Right lobe of liver (tissue), 6 donors: ENCODE data around the gene DPP6. TPM values are rescaled to one million over a fixed set of nuclear protein-coding genes. Genes with fewer than 3 reads are reported as not detected.

ENCODE experiments used
- ATAC-seq, 4 donors: fragments of 200-7000 bp; cut with Tn5 transposase; one replicate each; pipeline ENCODE4 v1.9.1; 2020; ENCODE audit warnings: mild to moderate bottlenecking in 4 of 4, moderate library complexity in 4 of 4
- DNase-seq, 3 donors: peaks; one replicate each; pipeline ENCODE4 v3.0.0-alpha.2; 2020
- H3K27ac ChIP-seq, 3 donors: fragments of 200-600 bp; one replicate each; pipeline ENCODE4 v1.8.0; 2022
- H3K27me3 ChIP-seq, 2 donors: fragments of 200-600 bp; one replicate each; pipeline ENCODE4 v1.8.0; 2022
- H3K36me3 ChIP-seq, 4 donors: fragments of 200-600 bp; sonication (generic) in 1 of 4; one replicate each; pipeline versions ENCODE4 v1.5.1 to v1.8.0; 2017 to 2022; ENCODE audit warnings: control low read depth in 1 of 4
- H3K4me1 ChIP-seq, 4 donors: fragments of 200-600 bp; sonication (generic) in 1 of 4; one replicate each; pipeline versions ENCODE4 v1.5.1 to v1.8.0; 2017 to 2022; ENCODE audit warnings: control low read depth in 1 of 4
- H3K4me3 ChIP-seq, 3 donors: fragments of 200-600 bp; one replicate each; pipeline ENCODE4 v1.8.0; 2022
- H3K9me3 ChIP-seq, 4 donors: fragments of 200-600 bp; sonication (generic) in 1 of 4; one replicate each; pipeline versions ENCODE4 v1.5.1 to v1.8.0; 2017 to 2022; ENCODE audit warnings: control low read depth in 1 of 4
- POLR2A ChIP-seq: fragments of 450-650 bp; IDR thresholded peaks from one replicate; pipeline ENCODE4 v1.6.1; 2017; ENCODE audit warnings: antibody characterized with exemption, mild to moderate bottlenecking
- WGBS: methylation state at CpG from one replicate; pipeline ENCODE4 v1.1.6; 2018; ENCODE audit warnings: low coverage, low lambda C conversion rate; ENCODE audit not compliant: insufficient coverage; ENCODE audit errors: missing lambda C conversion rate; 5-methylcytosine and 5-hydroxymethylcytosine counted together
- intact Hi-C, 2 donors: fragments of 100-400 bp; cut with DNase I; formaldehyde crosslinking; loops; one replicate each; pipeline versions ENCODE4 v1.11.2 to v1.14.1; 2022
- total RNA-seq, 6 experiments: library from RNA; depleted of rRNA in 2 of 6; stranded (reverse); fragments of >200 nt in 2 of 6; fragmentation: NEBNext Ultra II Directional in 3 of 6; extraction: Animal tissue kit (Norgen Biotek cat#: 25700) in 3 of 6; gene quantifications; one replicate each; pipeline versions ENCODE4 v1.1.0 to v1.2.4, GENCODE V29; 2016 to 2023
- TF ChIP-seq, protein P1 (sequence below), 4 donors: fragments of 200-600 bp in 3 of 4; fragments of 450-650 bp in 1 of 4; IDR thresholded peaks; one replicate each; pipeline versions ENCODE4 v1.5.1 to v1.8.0; 2016 to 2022; ENCODE audit warnings: antibody characterized with exemption in 4 of 4, mild to moderate bottlenecking in 2 of 4
- donor health status: DM: no; HTN: yes; CAD: no.
- donor health status: DM: no; HTN: no; CAD: no.
- donor health status: DM: no; HTN: no; CAD: no.
- donor health status: DM: no; HTN: yes; CAD: no.
- donor health status: DM: no; HTN: yes; CAD: no.

Gene DPP6
- total RNA-seq, 6 experiments from 2014 or later, result not detected

GRCh38 chr7:154853727-154854095 lies 801.5 kb downstream of the DPP6 start:
- no peak for TF ChIP-seq POLR2A
- TF ChIP-seq, protein P1, sequence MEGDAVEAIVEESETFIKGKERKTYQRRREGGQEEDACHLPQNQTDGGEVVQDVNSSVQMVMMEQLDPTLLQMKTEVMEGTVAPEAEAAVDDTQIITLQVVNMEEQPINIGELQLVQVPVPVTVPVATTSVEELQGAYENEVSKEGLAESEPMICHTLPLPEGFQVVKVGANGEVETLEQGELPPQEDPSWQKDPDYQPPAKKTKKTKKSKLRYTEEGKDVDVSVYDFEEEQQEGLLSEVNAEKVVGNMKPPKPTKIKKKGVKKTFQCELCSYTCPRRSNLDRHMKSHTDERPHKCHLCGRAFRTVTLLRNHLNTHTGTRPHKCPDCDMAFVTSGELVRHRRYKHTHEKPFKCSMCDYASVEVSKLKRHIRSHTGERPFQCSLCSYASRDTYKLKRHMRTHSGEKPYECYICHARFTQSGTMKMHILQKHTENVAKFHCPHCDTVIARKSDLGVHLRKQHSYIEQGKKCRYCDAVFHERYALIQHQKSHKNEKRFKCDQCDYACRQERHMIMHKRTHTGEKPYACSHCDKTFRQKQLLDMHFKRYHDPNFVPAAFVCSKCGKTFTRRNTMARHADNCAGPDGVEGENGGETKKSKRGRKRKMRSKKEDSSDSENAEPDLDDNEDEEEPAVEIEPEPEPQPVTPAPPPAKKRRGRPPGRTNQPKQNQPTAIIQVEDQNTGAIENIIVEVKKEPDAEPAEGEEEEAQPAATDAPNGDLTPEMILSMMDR (IDR thresholded peaks at IDR 0.05), result no peak
- WGBS, result 68% methylated on average over 2 of the region's 4 CpGs
- Histone ChIP-seq H3K36me3 (no peaks in the 10 kb centered on the region), H3K4me1 (no peaks in the 10 kb centered on the region), H3K4me3 (no peak overlapping the region), H3K27ac (no peak overlapping the region), H3K9me3 (no peaks in the 10 kb centered on the region), H3K27me3 (no peaks in the 10 kb centered on the region)
- ATAC-seq (peak in 3 of 4 donors; percentile 21 to 69 (median 62)), DNase-seq (peak in 1 of 3 donors; percentile 6)
- intact Hi-C loops, result no loop called here

GRCh38 chr7:154854836-154855235 lies 802.6 kb downstream of the DPP6 start:
- H3K36me3 ChIP-seq, result no peaks in the 10 kb centered on the region
- WGBS, result 75% methylated on average over 12 of the region's 14 CpGs
- no peaks in the 10 kb centered on the region for H3K4me1 ChIP-seq
- intact Hi-C loops, result no loop called here
- no peak for ATAC-seq
- H3K9me3 ChIP-seq, result no peaks in the 10 kb centered on the region
- H3K4me3 ChIP-seq, result no peak overlapping the region
- peak in 1 of 3 donors; percentile 14 for DNase-seq
- H3K27ac ChIP-seq, result no peak overlapping the region
- TF ChIP-seq, protein P1 (IDR thresholded peaks at IDR 0.05), result no peak
- TF ChIP-seq POLR2A, result no peak
- H3K27me3 ChIP-seq, result no peaks in the 10 kb centered on the region

DNA sequence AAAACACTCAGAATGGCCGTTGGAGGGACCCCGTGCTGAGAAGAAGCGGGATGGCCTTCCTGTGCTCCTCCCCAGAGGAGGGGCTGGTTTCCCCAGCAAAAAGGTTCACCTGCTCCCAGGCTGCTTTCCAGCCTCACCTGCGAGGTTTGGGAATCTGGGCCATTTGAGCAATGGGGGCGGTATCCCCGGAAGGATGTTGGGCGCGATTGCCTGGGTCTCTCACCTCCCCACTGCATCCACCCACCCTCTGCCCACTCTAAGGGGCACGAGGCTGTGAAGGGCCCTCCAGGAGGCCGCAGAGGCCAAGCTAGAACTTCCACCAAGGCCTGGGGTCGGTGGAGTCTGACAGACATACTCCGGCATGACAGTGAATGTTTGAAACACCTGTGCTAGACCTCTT lies 803.2 kb downstream of the DPP6 start:
- no peaks in the 10 kb centered on the region for H3K36me3 ChIP-seq
- DNase-seq, result peak in 1 of 3 donors; percentile 23
- 68% methylated on average over 7 of the region's 12 CpGs for WGBS
- no peak overlapping the region for H3K27ac ChIP-seq
- ATAC-seq, result no peak
- intact Hi-C loops, result no loop called here
- H3K9me3 ChIP-seq, result no peaks in the 10 kb centered on the region
- no peaks in the 10 kb centered on the region for H3K27me3 ChIP-seq
- TF ChIP-seq, protein P1 (IDR thresholded peaks at IDR 0.05), result no peak
- TF ChIP-seq POLR2A, result no peak
- H3K4me1 ChIP-seq, result no peaks in the 10 kb centered on the region
- H3K4me3 ChIP-seq, result no peak overlapping the region

DNA sequence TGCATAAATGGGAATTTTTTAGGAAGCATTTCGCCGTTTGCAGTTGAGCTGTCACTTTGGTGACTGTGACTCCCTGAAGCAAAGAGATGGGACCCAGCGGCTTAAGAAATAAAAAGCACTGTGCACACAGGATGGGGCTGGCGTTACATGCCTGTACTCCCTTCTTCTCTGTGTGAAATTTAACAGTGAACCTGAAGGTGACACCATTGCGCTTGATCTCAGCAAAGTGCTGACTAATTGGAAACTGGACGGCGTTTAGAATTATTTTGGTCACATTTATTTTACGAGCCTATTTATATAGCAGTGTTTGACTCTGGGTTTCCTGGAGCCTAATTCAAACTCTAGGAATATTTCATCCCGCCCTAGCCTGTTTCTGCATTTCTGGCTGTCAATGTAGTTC lies 804.5 kb downstream of the DPP6 start:
- intact Hi-C loops, result no loop called here
- TF ChIP-seq, protein P1 (IDR thresholded peaks at IDR 0.05), result no peak
- TF ChIP-seq POLR2A, result no peak
- Histone ChIP-seq H3K27me3 (no peaks in the 10 kb centered on the region), H3K4me1 (no peaks in the 10 kb centered on the region), H3K9me3 (no peaks in the 10 kb centered on the region), H3K4me3 (no peak overlapping the region), H3K36me3 (no peaks in the 10 kb centered on the region), H3K27ac (no peak overlapping the region)
- ATAC-seq, result no peak
- WGBS, result 75% methylated on average over 8 of the region's 9 CpGs
- DNase-seq, result no peak

GRCh38 chr7:154857240-154857639 lies 805.0 kb downstream of the DPP6 start:
- H3K36me3 ChIP-seq, result no peaks in the 10 kb centered on the region
- H3K4me3 ChIP-seq, result no peak overlapping the region
- H3K9me3 ChIP-seq, result no peaks in the 10 kb centered on the region
- no peak overlapping the region for H3K27ac ChIP-seq
- DNase-seq, result no peak
- ATAC-seq, result no peak
- intact Hi-C loops, result no loop called here
- TF ChIP-seq POLR2A, result no peak
- TF ChIP-seq, protein P1 (IDR thresholded peaks at IDR 0.05), result no peak
- no peaks in the 10 kb centered on the region for H3K4me1 ChIP-seq
- H3K27me3 ChIP-seq, result no peaks in the 10 kb centered on the region
- WGBS, result no CpG with 5 or more reads among the region's 3 CpGs
